Glutamatergic neuron (in vitro differentiated cells): Measurements from ENCODE around the gene CANX. TPM values are rescaled to one million over a fixed set of nuclear protein-coding genes. Genes with fewer than 3 reads are reported as not detected.
"Not testable (repeated sequence)": the region's sequence is repeated elsewhere in the genome, so short reads cannot be mapped to it uniquely, and the experiment has no call there.

Experiments used
- DNase-seq: peaks from one replicate; pipeline ENCODE4 v3.0.0; 2022
- H3K27ac Mint-ChIP-seq: one replicate; pipeline ENCODE4 v1.8.0; 2020; ENCODE audit warnings: mild to moderate bottlenecking, mixed read lengths, inconsistent platforms; ENCODE audit not compliant: unreplicated experiment
- H3K27me3 Mint-ChIP-seq: one replicate; pipeline ENCODE4 v1.8.0; 2020; ENCODE audit warnings: mild to moderate bottlenecking, moderate library complexity, mixed read lengths, inconsistent platforms; ENCODE audit not compliant: unreplicated experiment
- H3K36me3 Mint-ChIP-seq: one replicate; pipeline ENCODE4 v1.8.0; 2020; ENCODE audit warnings: mild to moderate bottlenecking, mixed read lengths, inconsistent platforms; ENCODE audit not compliant: unreplicated experiment
- H3K4me1 Mint-ChIP-seq: one replicate; pipeline ENCODE4 v1.8.0; 2020; ENCODE audit warnings: mild to moderate bottlenecking, low read depth, mixed read lengths, inconsistent platforms; ENCODE audit not compliant: unreplicated experiment
- H3K4me3 Mint-ChIP-seq: one replicate; pipeline ENCODE4 v1.8.0; 2020; ENCODE audit warnings: mild to moderate bottlenecking, mixed read lengths, inconsistent platforms; ENCODE audit not compliant: unreplicated experiment
- H3K9me3 Mint-ChIP-seq: one replicate; pipeline ENCODE4 v1.8.0; 2020; ENCODE audit warnings: mild to moderate bottlenecking, moderate library complexity, mixed read lengths, inconsistent platforms; ENCODE audit not compliant: unreplicated experiment
- total RNA-seq: library from RNA; stranded (reverse); fragmentation: NEBNext Ultra II Directional; extraction: Animal tissue kit (Norgen Biotek cat#: 25700); gene quantifications from one replicate; pipeline ENCODE4 v1.2.1, GENCODE V29; 2021; ENCODE audit not compliant: unreplicated experiment
- TF ChIP-seq, protein P1 (sequence below): fragments of 200-600 bp; sonication (generic); IDR thresholded peaks from one replicate; pipeline ENCODE4 v1.5.0; 2021; ENCODE audit not compliant: partially characterized antibody, unreplicated experiment

The CANX gene
- total RNA-seq, 1 donor from 2014 or later: 363 TPM

GRCh38 chr5:179680780-179681401, 17.9 kb upstream of the CANX start, which contains the start of gene CBY3:
Gene CBY3, minus strand, starts transcription at chr5:179681034. Its CDS starts 116 bp downstream, at chr5:179680918.
- Mint-ChIP-seq H3K36me3 (no peaks in the 10 kb centered on the region), H3K4me3 (no peak within 1 kb of the TSS), H3K27ac (no peak within 1 kb of the TSS), H3K4me1 (no peaks in the 10 kb centered on the region), H3K27me3 (peaks cover 3% of the 10 kb centered on the region), H3K9me3 (peaks cover 4% of the 10 kb centered on the region)
- TF ChIP-seq, protein P1, sequence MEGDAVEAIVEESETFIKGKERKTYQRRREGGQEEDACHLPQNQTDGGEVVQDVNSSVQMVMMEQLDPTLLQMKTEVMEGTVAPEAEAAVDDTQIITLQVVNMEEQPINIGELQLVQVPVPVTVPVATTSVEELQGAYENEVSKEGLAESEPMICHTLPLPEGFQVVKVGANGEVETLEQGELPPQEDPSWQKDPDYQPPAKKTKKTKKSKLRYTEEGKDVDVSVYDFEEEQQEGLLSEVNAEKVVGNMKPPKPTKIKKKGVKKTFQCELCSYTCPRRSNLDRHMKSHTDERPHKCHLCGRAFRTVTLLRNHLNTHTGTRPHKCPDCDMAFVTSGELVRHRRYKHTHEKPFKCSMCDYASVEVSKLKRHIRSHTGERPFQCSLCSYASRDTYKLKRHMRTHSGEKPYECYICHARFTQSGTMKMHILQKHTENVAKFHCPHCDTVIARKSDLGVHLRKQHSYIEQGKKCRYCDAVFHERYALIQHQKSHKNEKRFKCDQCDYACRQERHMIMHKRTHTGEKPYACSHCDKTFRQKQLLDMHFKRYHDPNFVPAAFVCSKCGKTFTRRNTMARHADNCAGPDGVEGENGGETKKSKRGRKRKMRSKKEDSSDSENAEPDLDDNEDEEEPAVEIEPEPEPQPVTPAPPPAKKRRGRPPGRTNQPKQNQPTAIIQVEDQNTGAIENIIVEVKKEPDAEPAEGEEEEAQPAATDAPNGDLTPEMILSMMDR: no peak
- no peak for DNase-seq

- H3K36me3 Mint-ChIP-seq, DNase-seq, H3K4me3 Mint-ChIP-seq, H3K27ac Mint-ChIP-seq, H3K9me3 Mint-ChIP-seq, H3K4me1 Mint-ChIP-seq, H3K27me3 Mint-ChIP-seq: not testable (repeated sequence)
These were observed 9.6 kb upstream of the CANX start for GRCh38 chr5:179689212-179689611.

DNA sequence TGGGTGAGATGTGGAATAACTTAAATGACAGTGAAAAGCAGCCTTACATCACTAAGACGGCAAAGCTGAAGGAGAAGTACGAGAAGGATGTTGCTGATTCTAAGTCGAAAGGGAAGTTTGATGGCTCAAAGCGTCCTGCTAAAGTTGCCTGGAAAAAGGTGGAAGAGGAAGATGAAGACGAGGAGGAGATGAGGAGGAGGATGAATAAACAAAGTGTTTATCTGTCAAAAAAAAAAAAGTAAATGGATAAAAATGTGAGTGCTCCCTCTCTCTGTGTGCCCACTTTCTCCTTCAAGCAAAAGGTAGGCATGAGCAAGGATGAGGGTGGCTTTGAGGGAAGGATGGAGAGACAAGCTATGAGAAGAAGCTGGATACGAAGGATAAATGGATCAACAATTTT, 4.2 kb upstream of the CANX start:
- Mint-ChIP-seq H3K4me1 (no peaks in the 10 kb centered on the region), H3K9me3 (peaks cover 3% of the 10 kb centered on the region), H3K27me3 (peaks cover 4% of the 10 kb centered on the region), H3K4me3 (no peak overlapping the region), H3K27ac (no peak overlapping the region), H3K36me3 (no peaks in the 10 kb centered on the region)
- no peak for DNase-seq
- TF ChIP-seq, protein P1: no peak

DNA sequence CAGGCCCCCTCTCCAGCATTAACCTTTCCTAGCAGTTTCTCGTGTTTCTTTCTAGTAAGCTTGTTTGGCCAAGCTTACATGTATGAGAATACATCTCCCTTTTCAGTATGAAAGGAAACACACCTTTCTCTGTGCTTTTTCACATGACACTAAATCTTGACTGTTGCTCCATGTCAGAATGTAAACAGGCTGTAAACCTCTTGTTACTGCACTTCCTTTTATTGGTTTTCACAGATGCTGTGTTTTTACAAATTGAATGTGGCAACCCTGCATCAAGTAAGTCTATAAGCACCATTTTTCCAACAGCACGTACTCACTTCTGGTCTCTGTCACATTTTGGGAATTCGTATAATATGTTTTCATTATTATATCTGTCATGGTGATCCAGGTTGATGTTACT, 2.2 kb upstream of the CANX start:
- DNase-seq: no peak
- TF ChIP-seq, protein P1: no peak
- Mint-ChIP-seq H3K36me3 (no peaks in the 10 kb centered on the region), H3K4me1 (peaks cover 10% of the 10 kb centered on the region), H3K27ac (no peak overlapping the region), H3K27me3 (peaks cover 6% of the 10 kb centered on the region), H3K9me3 (peaks cover 2% of the 10 kb centered on the region), H3K4me3 (no peak overlapping the region)

GRCh38 chr5:179697108-179697507, 1.7 kb upstream of the CANX start:
- no peak for DNase-seq
- no peak overlapping the region for H3K27ac Mint-ChIP-seq
- peak overlapping the region; percentile 59 for H3K4me3 Mint-ChIP-seq
- H3K9me3 Mint-ChIP-seq: peaks cover 2% of the 10 kb centered on the region
- no peaks in the 10 kb centered on the region for H3K36me3 Mint-ChIP-seq
- TF ChIP-seq, protein P1: no peak
- H3K4me1 Mint-ChIP-seq: peaks cover 10% of the 10 kb centered on the region
- H3K27me3 Mint-ChIP-seq: peaks cover 6% of the 10 kb centered on the region

- H3K36me3 Mint-ChIP-seq, H3K9me3 Mint-ChIP-seq, DNase-seq, H3K27me3 Mint-ChIP-seq: not testable (repeated sequence)
- peak overlapping the region; percentile 93 for H3K4me3 Mint-ChIP-seq
- H3K27ac Mint-ChIP-seq: peak overlapping the region; percentile 90
- H3K4me1 Mint-ChIP-seq: peaks cover 10% of the 10 kb centered on the region
These were observed 1.2 kb upstream of the CANX start for GRCh38 chr5:179697543-179697942.
